Lung (tissue), 12 donors: ENCODE results near the gene SEC31B. TPM values are rescaled to one million over a fixed set of nuclear protein-coding genes. Genes with fewer than 3 reads are reported as not detected.

Experiments used
- ATAC-seq: fragments of 200-7000 bp; cut with Tn5 transposase; one replicate; pipeline ENCODE4 v1.9.1; 2020; ENCODE audit warnings: moderate number of reproducible peaks; ENCODE audit not compliant: insufficient read depth, low FRiP score
- DNase-seq, 3 donors: peaks; one replicate each; pipeline ENCODE4 v3.0.0-alpha.2; 2013 to 2017
- H3K27ac ChIP-seq, 2 donors: one replicate each; pipeline ENCODE4 v1.5.1; 2013; ENCODE audit warnings: mild to moderate bottlenecking in 2 of 2, moderate library complexity in 2 of 2, control low read depth in 1 of 2, inconsistent platforms in 1 of 2, low read depth in 1 of 2, low read length in 1 of 2
- H3K27me3 ChIP-seq, 3 donors: one replicate each; pipeline ENCODE4 v1.5.1; 2013; ENCODE audit warnings: low read length in 2 of 3; ENCODE audit not compliant: control insufficient read depth in 3 of 3, insufficient read depth in 3 of 3
- H3K36me3 ChIP-seq, 4 donors: one replicate each; pipeline ENCODE4 v1.5.1; 2013; ENCODE audit warnings: low read length in 4 of 4, mild to moderate bottlenecking in 1 of 4, moderate library complexity in 1 of 4; ENCODE audit not compliant: control insufficient read depth in 4 of 4, insufficient read depth in 4 of 4
- H3K4me1 ChIP-seq, 5 donors: one replicate each; pipeline ENCODE4 v1.5.1; 2013; ENCODE audit warnings: low read length in 5 of 5, mild to moderate bottlenecking in 2 of 5, moderate library complexity in 1 of 5; ENCODE audit not compliant: control insufficient read depth in 5 of 5, insufficient read depth in 5 of 5
- H3K4me3 ChIP-seq: one replicate; pipeline ENCODE4 v1.5.1; 2013; ENCODE audit warnings: mild to moderate bottlenecking, control low read depth, moderate library complexity
- H3K9ac ChIP-seq, 2 donors: one replicate each; pipeline ENCODE4 v1.5.1; 2013; ENCODE audit warnings: low read length in 2 of 2, control low read depth in 1 of 2; ENCODE audit not compliant: insufficient read depth in 1 of 2
- H3K9me3 ChIP-seq, 4 donors: one replicate each; pipeline ENCODE4 v1.5.1; 2013; ENCODE audit warnings: low read length in 3 of 4, mild to moderate bottlenecking in 1 of 4, moderate library complexity in 1 of 4; ENCODE audit not compliant: control insufficient read depth in 4 of 4, insufficient read depth in 3 of 4
- WGBS, 2 donors: extraction: QIAGEN DNeasy Blood & Tissue Kit; methylation state at CpG; one replicate each; pipeline ENCODE4 v1.1.7; 2013; 5-methylcytosine and 5-hydroxymethylcytosine counted together
- polyA plus RNA-seq, 2 donors: library from polyadenylated mRNA; stranded (reverse); fragments of 200-250 nt; gene quantifications; one replicate each; pipeline ENCODE4 v1.2.1, GENCODE V29; 2013
- total RNA-seq, 2 donors: library from RNA; depleted of rRNA in 1 of 2; stranded (reverse); fragments of >200 nt in 1 of 2; gene quantifications; one replicate each; pipeline ENCODE4 v1.2.1, GENCODE V29; 2014 to 2021
- TF ChIP-seq, protein P1 (sequence below): IDR thresholded peaks from 2 replicates; pipeline ENCODE4 v1.5.1; 2012; ENCODE audit warnings: mild to moderate bottlenecking; ENCODE audit errors: control extremely low read depth, extremely low read depth
- donor health status: control.
- donor health status: control.
- donor health status: Bipolar disorder and iron deficiency.
- donor health status: healthy.
- donor health status: DM: yes; HTN: yes; CAD: no.

Gene SEC31B
- total and polyA plus RNA-seq, 4 donors = 4.8 to 10.5 (median 9.4) TPM

DNA sequence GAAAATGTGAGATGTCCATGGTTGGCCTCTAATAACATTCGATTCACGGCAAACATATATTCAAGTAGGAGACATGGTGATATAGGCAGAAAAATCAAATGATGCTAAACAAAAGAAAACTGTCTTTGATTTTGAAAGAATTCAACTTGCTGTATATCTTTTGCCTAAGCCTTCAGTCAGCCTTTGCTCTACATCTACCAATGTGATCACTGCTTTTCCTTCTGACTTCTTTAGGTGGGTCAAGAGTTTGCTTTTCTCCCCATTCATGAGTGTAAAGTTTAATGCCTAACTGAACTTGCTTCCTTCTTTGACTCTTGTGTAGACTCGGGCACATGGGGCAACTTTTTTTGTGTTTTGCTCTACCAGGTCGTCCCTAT is 15.7 kb upstream of the SEC31B start:
- TF ChIP-seq, protein P1, sequence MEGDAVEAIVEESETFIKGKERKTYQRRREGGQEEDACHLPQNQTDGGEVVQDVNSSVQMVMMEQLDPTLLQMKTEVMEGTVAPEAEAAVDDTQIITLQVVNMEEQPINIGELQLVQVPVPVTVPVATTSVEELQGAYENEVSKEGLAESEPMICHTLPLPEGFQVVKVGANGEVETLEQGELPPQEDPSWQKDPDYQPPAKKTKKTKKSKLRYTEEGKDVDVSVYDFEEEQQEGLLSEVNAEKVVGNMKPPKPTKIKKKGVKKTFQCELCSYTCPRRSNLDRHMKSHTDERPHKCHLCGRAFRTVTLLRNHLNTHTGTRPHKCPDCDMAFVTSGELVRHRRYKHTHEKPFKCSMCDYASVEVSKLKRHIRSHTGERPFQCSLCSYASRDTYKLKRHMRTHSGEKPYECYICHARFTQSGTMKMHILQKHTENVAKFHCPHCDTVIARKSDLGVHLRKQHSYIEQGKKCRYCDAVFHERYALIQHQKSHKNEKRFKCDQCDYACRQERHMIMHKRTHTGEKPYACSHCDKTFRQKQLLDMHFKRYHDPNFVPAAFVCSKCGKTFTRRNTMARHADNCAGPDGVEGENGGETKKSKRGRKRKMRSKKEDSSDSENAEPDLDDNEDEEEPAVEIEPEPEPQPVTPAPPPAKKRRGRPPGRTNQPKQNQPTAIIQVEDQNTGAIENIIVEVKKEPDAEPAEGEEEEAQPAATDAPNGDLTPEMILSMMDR = no peak
- DNase-seq = no peak
- Histone ChIP-seq H3K27me3 (no peaks in the 10 kb centered on the region), H3K9me3 (no peaks in the 10 kb centered on the region), H3K4me3 (no peak overlapping the region), H3K9ac (no peak overlapping the region), H3K27ac (peak overlapping the region; percentile 5 to 28), H3K36me3 (peaks cover 7 to 12% (median 8%) of the 10 kb centered on the region in 4 donors), H3K4me1 (peaks cover 0 to 24% (median 5%) of the 10 kb centered on the region in 5 donors)
- ATAC-seq = no peak
- WGBS, 2 donors = 48% methylated on average over 4 of the region's 4 CpGs

DNA sequence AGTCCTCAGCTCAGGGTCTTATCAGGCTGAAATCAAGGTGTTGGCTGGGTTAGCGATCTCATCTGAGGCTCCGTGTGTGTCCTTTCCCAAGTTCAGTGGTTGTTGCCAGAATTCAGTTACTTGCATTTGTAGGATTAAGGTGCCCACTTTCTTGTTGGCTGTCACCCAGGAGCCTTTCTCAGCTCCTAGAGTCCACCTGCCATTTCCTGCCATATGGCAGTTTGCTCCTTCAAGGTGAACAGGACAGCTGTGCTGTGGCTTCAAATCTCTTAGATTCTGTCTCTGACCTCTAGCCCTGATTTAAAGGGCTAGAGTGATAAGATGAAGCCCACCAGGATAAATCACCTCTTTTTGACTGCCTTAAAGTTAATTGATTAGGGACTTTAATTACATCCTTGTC is 15.1 kb upstream of the SEC31B start:
- Histone ChIP-seq H3K9ac (no peak overlapping the region), H3K4me3 (no peak overlapping the region), H3K4me1 (peaks cover 2 to 27% (median 5%) of the 10 kb centered on the region in 5 donors), H3K27me3 (no peaks in the 10 kb centered on the region), H3K36me3 (peaks cover 7% of the 10 kb centered on the region in 4 donors), H3K9me3 (no peaks in the 10 kb centered on the region), H3K27ac (no peak overlapping the region)
- DNase-seq (no peak), ATAC-seq (no peak)
- 88 to 98% methylated on average over 2 of the region's 2 CpGs for WGBS, 2 donors
- TF ChIP-seq, protein P1 = no peak

DNA sequence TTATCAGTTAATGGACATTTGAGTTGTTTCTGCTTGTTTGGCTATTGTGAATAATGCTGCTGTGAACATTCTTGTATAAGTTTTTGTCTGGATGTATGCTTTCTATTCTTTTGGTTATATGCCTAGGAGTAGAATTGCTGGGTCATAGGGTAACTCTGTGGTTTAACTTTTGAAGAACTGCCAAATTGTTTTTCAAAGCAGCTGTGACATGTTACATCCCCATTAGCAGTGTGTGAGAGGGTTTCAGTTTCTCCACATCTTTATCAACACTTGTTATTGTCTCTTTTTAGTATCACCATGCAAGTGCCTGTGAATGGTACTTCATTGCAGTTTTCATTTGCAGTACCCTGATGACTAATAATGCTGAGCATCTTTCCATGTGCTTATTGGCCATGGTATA is 12.1 kb upstream of the SEC31B start:
- peaks cover 0 to 2% (median 2%) of the 10 kb centered on the region in 4 donors for H3K36me3 ChIP-seq
- no peak for ATAC-seq
- H3K27ac ChIP-seq = no peak overlapping the region
- no peak overlapping the region for H3K4me3 ChIP-seq
- peaks cover 2 to 25% (median 5%) of the 10 kb centered on the region in 5 donors for H3K4me1 ChIP-seq
- TF ChIP-seq, protein P1 = no peak
- H3K9me3 ChIP-seq = no peaks in the 10 kb centered on the region
- no peak overlapping the region for H3K9ac ChIP-seq
- no peaks in the 10 kb centered on the region for H3K27me3 ChIP-seq
- DNase-seq = no peak
